GM21786 (cell line): ENCODE data around the gene ATE1.
"Not testable (repeated sequence)": the region's sequence is repeated elsewhere in the genome, so short reads cannot be mapped to it uniquely, and the experiment has no call there.

Experiments
- ATAC-seq: cut with Tn5 transposase; IDR thresholded peaks from one replicate; pipeline ENCODE4 v1.9.1; 2021; ENCODE audit not compliant: unreplicated experiment

Gene ATE1

DNA sequence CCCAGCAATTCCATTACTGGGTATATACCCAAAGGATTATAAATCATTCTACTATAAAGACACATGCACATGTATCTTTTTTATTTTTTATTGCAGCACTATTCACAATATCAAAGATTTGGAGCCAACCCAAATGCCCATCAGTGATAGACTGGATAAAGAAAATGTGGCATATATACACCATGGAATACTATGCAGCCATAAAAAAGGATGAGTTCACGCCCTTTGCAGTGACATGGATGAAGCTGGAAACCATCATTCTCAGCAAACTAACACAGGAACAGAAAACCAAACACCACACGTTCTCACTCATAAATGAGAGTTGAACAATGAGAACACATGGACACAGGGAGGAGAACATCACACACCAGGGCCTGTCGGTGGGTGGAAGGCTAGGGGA lies 228.1 kb downstream of the ATE1 start:
- ATAC-seq: not testable (repeated sequence)

DNA sequence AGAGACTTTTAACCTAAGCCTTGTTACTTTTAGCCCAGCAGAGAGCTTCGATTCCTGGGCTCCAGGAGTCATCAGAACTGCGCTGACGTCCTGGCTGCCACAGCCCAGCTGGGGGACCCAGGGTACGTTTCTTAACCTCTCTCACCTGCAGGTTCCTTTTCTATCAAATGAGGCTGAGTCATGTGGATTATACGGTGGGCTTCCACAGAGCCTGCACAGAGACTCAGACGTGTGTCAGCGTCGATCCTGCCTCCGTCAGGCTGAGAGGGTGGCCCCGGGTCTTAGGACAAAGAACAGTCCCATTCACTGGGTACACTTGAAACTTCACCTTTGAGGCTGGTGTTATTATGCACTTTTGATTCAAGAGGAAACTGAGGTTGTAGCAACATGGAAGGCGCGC lies 228.9 kb downstream of the ATE1 start:
- ATAC-seq: no peak

DNA sequence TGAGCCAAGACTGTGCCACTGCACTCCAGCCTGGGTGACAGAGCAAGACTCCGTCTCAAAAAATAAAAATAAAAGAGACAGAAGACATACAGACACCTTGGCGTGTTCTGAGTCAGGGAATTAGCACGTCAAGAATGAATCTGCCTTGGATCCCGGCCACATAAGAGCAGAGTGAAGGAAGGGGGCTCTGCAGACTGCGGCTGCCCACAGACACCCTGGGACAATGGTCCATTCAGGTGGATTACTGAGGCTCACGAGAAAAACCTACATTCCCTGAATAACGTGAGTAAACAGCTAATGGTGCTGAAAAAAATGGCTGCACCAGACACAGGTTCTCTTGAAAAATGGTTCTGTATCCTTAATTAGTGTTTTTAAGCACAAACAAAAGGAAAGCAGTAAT lies 229.5 kb downstream of the ATE1 start:
- no peak for ATAC-seq

DNA sequence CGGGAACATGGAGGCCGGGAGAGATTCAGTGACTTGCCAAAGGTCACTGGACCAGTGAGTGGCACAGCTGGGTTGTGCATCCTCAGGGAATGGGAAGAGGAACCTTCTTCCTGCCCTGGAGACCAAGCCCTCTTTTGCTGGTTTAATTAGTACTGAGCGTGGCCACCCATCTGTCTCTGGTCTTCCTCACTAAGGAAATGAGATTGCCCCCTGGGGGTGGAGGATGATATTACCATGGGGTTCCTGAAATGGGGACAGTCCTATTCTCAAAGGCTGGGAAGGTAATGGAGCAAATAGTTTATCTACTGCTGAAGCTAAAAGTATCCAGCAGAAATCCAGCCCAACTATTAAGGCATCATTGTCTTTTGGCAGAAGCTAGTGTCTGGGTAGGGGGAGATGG lies 231.0 kb downstream of the ATE1 start:
- no peak for ATAC-seq

DNA sequence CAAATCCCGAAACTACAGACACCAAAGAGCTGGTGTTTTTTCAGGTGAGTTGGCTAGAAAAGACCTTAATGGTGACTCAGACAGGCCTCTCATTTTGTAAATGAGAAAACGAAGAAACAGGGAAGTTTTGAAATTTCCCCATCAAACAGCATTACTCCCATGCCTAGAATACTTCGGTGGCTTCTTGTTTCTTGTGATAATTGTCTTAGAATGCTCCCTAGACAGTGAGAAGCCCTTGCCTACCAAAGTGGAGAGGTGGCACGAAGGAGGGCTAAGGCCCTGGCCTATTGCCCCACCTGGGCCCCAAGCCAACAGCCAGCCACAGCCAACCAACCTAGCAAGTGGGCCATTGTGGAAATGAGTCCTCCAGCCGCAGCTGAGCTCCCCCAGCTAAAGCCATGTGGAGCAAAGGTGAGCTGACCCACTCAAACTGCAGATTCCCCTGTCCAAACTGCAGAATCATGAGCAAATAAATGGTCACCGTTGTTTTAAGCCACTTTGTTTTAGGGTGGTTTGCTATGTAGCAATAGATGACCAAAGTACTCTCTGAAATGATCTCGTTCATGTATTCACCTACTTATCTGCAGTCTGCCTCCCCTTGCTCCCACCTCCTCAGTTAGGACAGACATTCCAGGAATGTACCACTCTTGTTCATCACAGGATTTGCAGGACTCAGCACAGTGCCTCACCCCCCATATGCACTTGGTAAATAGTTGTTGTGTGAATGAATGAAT lies 231.9 kb downstream of the ATE1 start:
- no peak for ATAC-seq

DNA sequence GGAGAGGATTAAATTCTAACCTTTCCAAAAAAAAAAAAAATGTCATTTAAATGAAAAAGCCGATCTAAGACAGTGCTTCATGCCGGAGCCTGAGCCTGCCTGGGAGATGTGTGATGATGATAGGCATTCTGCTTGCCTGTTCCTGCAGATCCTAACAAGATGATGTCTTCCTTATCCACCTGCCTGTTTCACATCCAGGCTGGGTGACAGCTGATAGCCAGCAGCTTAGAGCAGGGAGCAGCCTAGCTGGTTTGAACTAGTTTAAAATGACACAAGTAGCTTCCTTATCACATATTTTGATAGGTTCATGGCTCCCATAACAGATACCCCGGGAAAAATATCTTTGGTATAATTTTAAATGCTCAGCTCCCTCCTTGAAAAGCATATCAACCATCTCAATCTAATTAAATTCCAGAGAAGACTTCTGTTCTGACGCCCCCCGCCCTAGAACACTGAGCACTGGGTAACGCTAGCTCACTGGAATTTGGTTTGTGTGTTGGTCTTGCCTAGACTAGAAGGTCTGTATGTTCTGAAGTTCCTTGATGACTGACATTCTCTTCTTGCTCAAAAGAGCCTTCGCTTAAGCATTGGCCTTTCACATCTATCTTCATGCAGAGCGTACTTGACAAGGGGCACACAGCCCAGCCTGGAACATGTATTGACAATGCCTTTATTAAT lies 232.7 kb downstream of the ATE1 start:
- ATAC-seq: no peak

DNA sequence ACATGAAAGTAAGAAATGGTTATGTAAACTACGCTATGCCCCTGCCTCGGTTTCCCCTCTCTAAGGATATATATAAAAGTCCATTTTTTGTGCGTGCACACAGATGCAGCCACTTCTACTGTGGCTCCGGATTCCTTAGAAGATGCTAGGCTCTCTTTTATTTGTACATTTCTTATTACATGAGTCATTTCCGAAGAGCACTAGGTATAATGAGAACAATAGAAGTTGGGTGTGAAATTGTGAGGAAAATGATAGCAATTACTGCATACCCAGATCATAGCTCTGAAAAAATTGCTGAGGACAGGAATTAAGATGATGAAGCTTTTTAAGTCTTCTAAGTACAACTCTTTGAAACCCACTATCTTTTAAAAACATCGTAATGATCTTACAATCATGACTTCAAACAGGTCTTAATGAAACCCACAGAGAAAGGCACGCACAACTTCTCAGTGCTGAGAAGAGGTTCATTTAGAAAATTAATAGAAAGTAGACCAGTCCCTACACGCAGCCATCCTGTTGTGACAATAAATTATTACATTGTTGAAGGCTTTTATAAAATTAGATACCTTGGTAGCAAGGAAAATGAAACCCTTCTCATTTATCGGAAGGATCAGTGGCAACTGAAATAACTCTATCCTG lies 233.4 kb downstream of the ATE1 start:
- no peak for ATAC-seq

DNA sequence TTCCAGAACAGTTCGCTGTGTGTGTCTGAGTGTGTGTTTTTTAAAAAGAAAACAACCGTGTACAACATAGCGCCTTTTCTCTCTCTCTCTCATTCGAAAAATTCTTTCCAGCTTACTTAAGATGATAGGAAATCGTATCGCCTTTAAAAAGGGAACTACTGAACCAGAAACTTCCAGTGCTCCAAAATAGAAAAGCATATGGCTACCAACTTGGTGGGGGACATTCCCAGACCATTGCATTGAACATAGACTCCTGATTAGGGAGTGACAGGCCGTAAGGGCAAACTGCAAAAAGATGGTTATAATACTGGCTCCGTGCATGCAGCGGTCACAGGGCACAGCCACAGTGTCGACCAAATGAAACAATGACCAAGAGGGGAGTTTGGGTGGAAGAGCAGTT lies 235.2 kb downstream of the ATE1 start:
- no peak for ATAC-seq

DNA sequence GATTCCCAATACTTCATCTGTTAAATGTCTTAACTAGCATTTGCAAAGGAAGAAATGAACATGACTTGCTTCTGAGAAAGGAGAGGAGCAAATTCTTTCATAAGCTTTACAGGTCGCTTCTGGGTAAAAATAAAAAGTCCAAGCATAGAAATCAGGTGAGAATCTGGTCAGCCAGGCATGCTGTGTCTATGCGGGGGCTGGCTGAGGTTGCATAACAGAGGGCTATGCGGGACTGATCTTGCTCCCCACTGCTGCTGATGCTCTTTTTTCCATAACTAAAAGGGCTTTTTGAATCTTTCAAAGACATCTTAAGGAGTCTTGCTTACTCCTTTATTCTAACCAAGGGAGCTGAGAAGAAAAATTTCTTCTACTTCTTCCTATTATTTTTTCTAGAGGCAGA lies 236.9 kb downstream of the ATE1 start:
- no peak for ATAC-seq
